ENCODE results near the gene FMN1.

DNA sequence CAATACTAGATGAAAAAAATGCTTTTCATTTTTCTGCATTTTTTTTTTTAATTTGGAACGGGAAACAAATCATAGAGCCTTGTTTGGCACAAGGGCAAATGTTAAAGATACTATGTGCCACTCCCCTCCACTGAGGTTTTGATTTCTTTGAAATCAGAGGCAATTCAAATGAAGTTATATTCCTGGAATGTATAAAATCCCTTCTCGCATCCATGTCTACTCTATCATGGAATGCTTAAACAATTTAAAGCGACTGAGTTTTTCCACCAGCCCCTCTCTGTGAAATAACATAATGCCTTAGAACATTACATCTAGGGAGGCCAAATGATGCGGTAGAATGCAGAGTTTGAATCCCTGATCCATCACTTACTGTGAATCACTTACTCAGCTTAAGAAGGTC lies 69.7 kb downstream of the FMN1 start:
- TF ChIP-seq, protein P1, sequence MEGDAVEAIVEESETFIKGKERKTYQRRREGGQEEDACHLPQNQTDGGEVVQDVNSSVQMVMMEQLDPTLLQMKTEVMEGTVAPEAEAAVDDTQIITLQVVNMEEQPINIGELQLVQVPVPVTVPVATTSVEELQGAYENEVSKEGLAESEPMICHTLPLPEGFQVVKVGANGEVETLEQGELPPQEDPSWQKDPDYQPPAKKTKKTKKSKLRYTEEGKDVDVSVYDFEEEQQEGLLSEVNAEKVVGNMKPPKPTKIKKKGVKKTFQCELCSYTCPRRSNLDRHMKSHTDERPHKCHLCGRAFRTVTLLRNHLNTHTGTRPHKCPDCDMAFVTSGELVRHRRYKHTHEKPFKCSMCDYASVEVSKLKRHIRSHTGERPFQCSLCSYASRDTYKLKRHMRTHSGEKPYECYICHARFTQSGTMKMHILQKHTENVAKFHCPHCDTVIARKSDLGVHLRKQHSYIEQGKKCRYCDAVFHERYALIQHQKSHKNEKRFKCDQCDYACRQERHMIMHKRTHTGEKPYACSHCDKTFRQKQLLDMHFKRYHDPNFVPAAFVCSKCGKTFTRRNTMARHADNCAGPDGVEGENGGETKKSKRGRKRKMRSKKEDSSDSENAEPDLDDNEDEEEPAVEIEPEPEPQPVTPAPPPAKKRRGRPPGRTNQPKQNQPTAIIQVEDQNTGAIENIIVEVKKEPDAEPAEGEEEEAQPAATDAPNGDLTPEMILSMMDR (IDR thresholded peaks at IDR 0.05): no peak
- no peak for TF ChIP-seq POLR2AphosphoS5 (IDR thresholded peaks at IDR 0.05; ENCODE audit: insufficient read depth in 1 of 2, low read depth in 1 of 2)

All from vagina (tissue), 2 donors.